Neuronal stem cell (in vitro differentiated cells): ENCODE data around the gene WWP2.
"Not testable (repeated sequence)": the region's sequence is repeated elsewhere in the genome, so short reads cannot be mapped to it uniquely, and the experiment has no call there.

ENCODE experiments used
- DNase-seq: peaks from one replicate; pipeline ENCODE4 v3.0.0-alpha.2; 2013; ENCODE audit warnings: low spot score
- H2AFZ ChIP-seq: one replicate; pipeline ENCODE4 v1.6.1; 2013; ENCODE audit warnings: mild to moderate bottlenecking, low read length, inconsistent platforms
- H2AK5ac ChIP-seq: 2 replicates; pipeline ENCODE4 v1.6.1; 2013; ENCODE audit warnings: low read depth, mild to moderate bottlenecking, inconsistent platforms, low read length, moderate library complexity, mixed read lengths
- H2BK120ac ChIP-seq: 2 replicates; pipeline ENCODE4 v1.6.1; 2013; ENCODE audit warnings: low read depth, mild to moderate bottlenecking, inconsistent platforms, low read length, moderate library complexity, mixed read lengths
- H2BK12ac ChIP-seq: one replicate; pipeline ENCODE4 v1.6.1; 2013; ENCODE audit warnings: low read length, inconsistent platforms
- H2BK15ac ChIP-seq: 2 replicates; pipeline ENCODE4 v1.6.1; 2013; ENCODE audit warnings: mild to moderate bottlenecking, low read length, inconsistent platforms, mixed read lengths
- H2BK5ac ChIP-seq: one replicate; pipeline ENCODE4 v1.6.1; 2013; ENCODE audit warnings: inconsistent platforms, mild to moderate bottlenecking, low read length, moderate library complexity
- H3K14ac ChIP-seq: one replicate; pipeline ENCODE4 v1.6.1; 2013; ENCODE audit warnings: low read length, inconsistent platforms
- H3K18ac ChIP-seq: 2 replicates; pipeline ENCODE4 v1.6.1; 2013; ENCODE audit warnings: low read length, inconsistent platforms
- H3K23ac ChIP-seq: 2 replicates; pipeline ENCODE4 v1.6.1; 2013; ENCODE audit warnings: low read depth, mild to moderate bottlenecking, mixed read lengths, low read length, inconsistent platforms; ENCODE audit not compliant: poor library complexity
- H3K27ac ChIP-seq: replicated peaks from 3 replicates; pipeline ENCODE4 v1.5.1; 2013; ENCODE audit warnings: low read length, inconsistent platforms
- H3K27me3 ChIP-seq, 3 experiments: 2 replicates each; pipeline ENCODE4 v1.6.1; 2013; ENCODE audit warnings: low read length in 3 of 3, mild to moderate bottlenecking in 2 of 3, inconsistent platforms in 1 of 3, low read depth in 1 of 3, mixed read lengths in 1 of 3, moderate library complexity in 1 of 3; ENCODE audit not compliant: control insufficient read depth in 3 of 3, insufficient read depth in 3 of 3
- H3K36me3 ChIP-seq, 2 donors: replicated peaks in 1 of 2; 2 replicates each; pipeline ENCODE4 v1.6.1; 2013; ENCODE audit warnings: low read length in 2 of 2; ENCODE audit not compliant: control insufficient read depth in 2 of 2, insufficient read depth in 2 of 2
- H3K4ac ChIP-seq: 2 replicates; pipeline ENCODE4 v1.6.1; 2013; ENCODE audit warnings: inconsistent platforms, mild to moderate bottlenecking, low read length, moderate library complexity
- H3K4me1 ChIP-seq, 2 donors: 1 replicate in 1 of 2; 2 replicates in 1 of 2; pipeline ENCODE4 v1.6.1; 2013; ENCODE audit warnings: low read length in 2 of 2, low read depth in 1 of 2; ENCODE audit not compliant: control insufficient read depth in 2 of 2, insufficient read depth in 1 of 2
- H3K4me2 ChIP-seq: one replicate; pipeline ENCODE4 v1.6.1; 2013; ENCODE audit warnings: mild to moderate bottlenecking, low read length, inconsistent platforms; ENCODE audit not compliant: insufficient read depth, poor library complexity, severe bottlenecking
- H3K4me3 ChIP-seq, 2 donors: 2 replicates each; pipeline ENCODE4 v1.5.1; 2013; ENCODE audit warnings: low read length in 2 of 2, mild to moderate bottlenecking in 2 of 2, inconsistent platforms in 1 of 2, moderate library complexity in 1 of 2
- H3K79me1 ChIP-seq: one replicate; pipeline ENCODE4 v1.6.1; 2013; ENCODE audit warnings: low read depth, mild to moderate bottlenecking, inconsistent platforms, low read length, moderate library complexity
- H3K9ac ChIP-seq: one replicate; pipeline ENCODE4 v1.6.1; 2013; ENCODE audit warnings: mild to moderate bottlenecking, low read depth, low read length, inconsistent platforms; ENCODE audit not compliant: poor library complexity
- H3K9me3 ChIP-seq, 2 donors: replicated peaks in 1 of 2; 2 replicates each; pipeline versions ENCODE3 to v1.6.1; 2013; ENCODE audit warnings: low read length in 2 of 2, mild to moderate bottlenecking in 2 of 2, inconsistent platforms in 1 of 2, low read depth in 1 of 2, mixed read lengths in 1 of 2, moderate library complexity in 1 of 2; ENCODE audit not compliant: control insufficient read depth in 2 of 2, insufficient read depth in 1 of 2
- H4K8ac ChIP-seq: one replicate; pipeline ENCODE4 v1.6.1; 2013; ENCODE audit warnings: low read depth, mild to moderate bottlenecking, inconsistent platforms, low read length, moderate library complexity
- H4K91ac ChIP-seq: one replicate; pipeline ENCODE4 v1.6.1; 2013; ENCODE audit warnings: low read length, low read depth, mild to moderate bottlenecking, inconsistent platforms; ENCODE audit not compliant: poor library complexity
- WGBS, 2 donors: extraction: QIAGEN DNeasy Blood & Tissue Kit; methylation state at CpG; one replicate each; pipeline ENCODE4 v1.1.7; 2013; ENCODE audit warnings: missing lambda C conversion rate in 2 of 2, mixed read lengths in 1 of 2; ENCODE audit not compliant: insufficient read length in 2 of 2, insufficient replicate concordance in 1 of 2; ENCODE audit errors: extremely low coverage in 2 of 2; 5-methylcytosine and 5-hydroxymethylcytosine counted together

Gene WWP2

GRCh38 chr16:69757375-69757774 lies 4.8 kb upstream of the WWP2 start:
- no CpG with 5 or more reads among the region's 13 CpGs for WGBS, 2 donors

DNA sequence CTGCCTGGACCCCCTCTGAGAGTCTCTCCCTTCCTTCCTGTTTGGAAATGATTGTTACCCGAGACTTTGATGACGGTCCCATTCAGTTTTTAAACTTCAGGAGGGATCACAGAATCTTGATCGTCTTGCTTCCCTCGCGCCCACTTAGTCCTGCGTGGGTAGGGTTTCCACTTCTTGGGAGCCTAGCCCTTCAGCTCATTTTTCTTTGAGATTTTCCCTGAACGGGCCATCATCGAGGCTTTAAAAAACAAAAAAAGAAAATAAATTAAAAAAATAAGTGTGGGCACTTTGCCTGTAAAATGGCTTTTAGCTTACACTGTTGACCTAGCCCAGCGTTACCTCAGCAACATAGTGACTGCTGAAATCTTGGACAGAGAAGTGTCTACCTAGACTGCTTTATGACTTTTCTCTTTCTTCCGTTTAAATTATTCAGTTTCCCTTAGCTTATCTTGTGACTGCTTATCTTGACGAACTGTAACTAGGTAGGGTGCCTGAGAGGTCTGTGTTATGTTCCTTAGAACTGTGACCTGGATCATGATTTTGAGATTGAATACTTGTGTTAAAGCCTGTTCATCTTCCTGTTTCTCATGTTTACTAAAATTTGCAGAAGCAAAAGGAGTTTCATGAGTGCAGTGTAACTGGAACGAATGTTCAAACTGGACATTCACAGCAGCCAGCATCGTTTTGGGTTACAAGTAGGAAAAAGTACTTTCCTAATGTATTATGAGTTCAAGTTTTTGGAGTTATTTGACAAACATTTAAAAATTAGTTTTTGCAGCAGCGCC lies 874 bp downstream of the WWP2 start:
- H3K4me1 ChIP-seq: peaks cover 2 to 6% of the 10 kb centered on the region in 2 donors
- no peak overlapping the region for H3K18ac ChIP-seq
- H3K27ac ChIP-seq: peak overlapping the region; percentile 86
- no peak overlapping the region for H4K91ac ChIP-seq
- no peaks in the 10 kb centered on the region for H3K27me3 ChIP-seq
- H2BK15ac ChIP-seq: no peak overlapping the region
- H4K8ac ChIP-seq: no peak overlapping the region
- peaks cover 2% of the 10 kb centered on the region for H3K79me1 ChIP-seq
- peak overlapping the region; percentile 97 for H3K23ac ChIP-seq
- no peaks in the 10 kb centered on the region for H3K9me3 ChIP-seq
- H2BK120ac ChIP-seq: no peak overlapping the region
- peak overlapping the region; percentile 100 for H2AFZ ChIP-seq
- no peak for DNase-seq
- H3K4me2 ChIP-seq: peak overlapping the region; percentile 91
- H2BK5ac ChIP-seq: peak overlapping the region; percentile 53
- WGBS, 2 donors: no CpG with 5 or more reads among the region's 14 CpGs
- H2AK5ac ChIP-seq: no peak overlapping the region
- no peaks in the 10 kb centered on the region for H3K36me3 ChIP-seq
- no peak overlapping the region for H3K4ac ChIP-seq
- peak overlapping the region; percentile 89 for H3K14ac ChIP-seq
- H3K4me3 ChIP-seq: peak overlapping the region; percentile 81 to 98
- peak overlapping the region; percentile 95 for H3K9ac ChIP-seq
- no peak overlapping the region for H2BK12ac ChIP-seq

More at GRCh38 chr16:69757375-69757774, 4.8 kb upstream of the WWP2 start:
- not testable (repeated sequence) for H2BK5ac ChIP-seq, H3K79me1 ChIP-seq, H2BK120ac ChIP-seq, H3K4me3 ChIP-seq, H4K8ac ChIP-seq, H3K4me1 ChIP-seq, H2AK5ac ChIP-seq, H3K9ac ChIP-seq, H3K14ac ChIP-seq, H3K9me3 ChIP-seq, H3K23ac ChIP-seq, H3K4ac ChIP-seq, H3K27me3 ChIP-seq, H2BK15ac ChIP-seq, DNase-seq, H3K27ac ChIP-seq, H3K18ac ChIP-seq, H4K91ac ChIP-seq, H3K4me2 ChIP-seq, H2BK12ac ChIP-seq
- H3K36me3 ChIP-seq: peaks cover 0 to 10% of the 10 kb centered on the region in 2 donors
- H2AFZ ChIP-seq: peak overlapping the region; percentile 72

GRCh38 chr16:69763599-69763942 lies 1.4 kb downstream of the WWP2 start:
- Histone ChIP-seq H3K79me1 (peaks cover 2% of the 10 kb centered on the region), H4K8ac (no peak overlapping the region), H3K18ac (no peak overlapping the region), H3K4me2 (no peak overlapping the region), H2BK15ac (no peak overlapping the region), H3K9me3 (no peaks in the 10 kb centered on the region), H2BK5ac (no peak overlapping the region), H3K23ac (no peak overlapping the region), H3K4me3 (peak overlapping the region in 1 of 2 donors; percentile 81), H2BK12ac (no peak overlapping the region), H3K4ac (no peak overlapping the region), H3K14ac (no peak overlapping the region), H3K9ac (no peak overlapping the region), H2AFZ (no peak overlapping the region), H2AK5ac (no peak overlapping the region), H2BK120ac (no peak overlapping the region), H3K36me3 (no peaks in the 10 kb centered on the region), H3K4me1 (peaks cover 2 to 6% of the 10 kb centered on the region in 2 donors), H3K27ac (no peak overlapping the region), H4K91ac (no peak overlapping the region), H3K27me3 (no peaks in the 10 kb centered on the region)
- no CpG with 5 or more reads among the region's 5 CpGs for WGBS, 2 donors
- no peak for DNase-seq

DNA sequence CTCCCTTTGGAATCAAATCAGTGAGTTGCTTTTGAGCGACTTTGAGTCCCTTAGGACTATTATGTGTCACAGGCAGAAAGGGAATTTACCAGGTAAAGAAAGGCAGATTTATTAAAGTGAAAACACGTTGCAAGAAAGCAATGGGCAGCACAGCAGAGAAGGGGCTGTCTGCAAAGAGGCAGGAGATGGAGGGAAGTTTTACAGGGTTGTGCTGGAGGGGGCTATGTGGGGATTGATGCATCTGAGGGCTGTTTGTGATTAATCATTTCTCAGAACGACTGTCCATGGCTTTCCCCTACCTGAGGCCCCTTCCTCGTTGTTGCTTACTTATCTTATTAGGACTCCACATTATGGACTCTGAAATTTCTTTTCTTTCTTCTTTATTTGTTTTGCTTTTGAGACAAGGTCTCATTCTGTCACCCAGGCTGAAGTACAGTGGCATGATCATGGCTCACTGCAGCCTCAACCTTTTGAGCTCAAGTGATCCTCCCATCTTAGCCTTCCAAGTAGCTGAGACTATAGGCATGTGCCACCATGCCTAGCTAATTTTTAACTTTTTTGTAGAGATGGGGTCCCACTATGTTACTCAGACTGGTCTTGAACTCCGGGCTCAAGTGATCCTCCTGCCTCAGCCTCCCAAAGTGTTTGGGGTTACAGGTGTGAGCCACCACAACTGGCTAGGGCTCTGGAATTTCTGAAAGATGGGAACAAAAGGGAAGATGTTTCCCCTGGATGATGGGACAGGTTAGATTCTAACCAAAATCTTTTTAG lies 5.5 kb downstream of the WWP2 start:
- peaks cover 2% of the 10 kb centered on the region for H3K79me1 ChIP-seq
- no peak overlapping the region for H3K14ac ChIP-seq
- H2BK5ac ChIP-seq: no peak overlapping the region
- no peak for DNase-seq
- H2BK15ac ChIP-seq: no peak overlapping the region
- no CpG with 5 or more reads among the region's 5 CpGs for WGBS, 2 donors
- no peak overlapping the region for H3K4me2 ChIP-seq
- H3K4me1 ChIP-seq: peaks cover 6 to 8% of the 10 kb centered on the region in 2 donors
- no peaks in the 10 kb centered on the region for H3K27me3 ChIP-seq
- no peaks in the 10 kb centered on the region for H3K36me3 ChIP-seq
- H3K18ac ChIP-seq: no peak overlapping the region
- H4K8ac ChIP-seq: no peak overlapping the region
- no peak overlapping the region for H3K9ac ChIP-seq
- H3K27ac ChIP-seq: no peak overlapping the region
- H2BK120ac ChIP-seq: no peak overlapping the region
- H4K91ac ChIP-seq: no peak overlapping the region
- no peak overlapping the region for H2BK12ac ChIP-seq
- no peak overlapping the region for H3K23ac ChIP-seq
- H2AK5ac ChIP-seq: no peak overlapping the region
- H3K4me3 ChIP-seq: no peak overlapping the region
- H3K9me3 ChIP-seq: no peaks in the 10 kb centered on the region
- H2AFZ ChIP-seq: no peak overlapping the region
- no peak overlapping the region for H3K4ac ChIP-seq
